GM12865 (cell line): Measurements from ENCODE around the gene UBE2D4.
"Not testable (repeated sequence)": the region's sequence is repeated elsewhere in the genome, so short reads cannot be mapped to it uniquely, and the experiment has no call there.

Experiments used
- DNase-seq: peaks from one replicate; pipeline ENCODE4 v3.0.0; 2010; ENCODE audit warnings: low read depth
- H3K4me3 ChIP-seq: 2 replicates; pipeline ENCODE4 v1.5.1; 2011; ENCODE audit warnings: mild to moderate bottlenecking, low read depth, low read length, control low read depth
- TF ChIP-seq, protein P1 (sequence below): IDR thresholded peaks from 2 replicates; pipeline ENCODE4 v1.5.1; 2011; ENCODE audit warnings: low read length, control low read depth, low read depth, inconsistent platforms; ENCODE audit not compliant: insufficient read depth; ENCODE audit errors: missing control alignments

UBE2D4 gene

DNA sequence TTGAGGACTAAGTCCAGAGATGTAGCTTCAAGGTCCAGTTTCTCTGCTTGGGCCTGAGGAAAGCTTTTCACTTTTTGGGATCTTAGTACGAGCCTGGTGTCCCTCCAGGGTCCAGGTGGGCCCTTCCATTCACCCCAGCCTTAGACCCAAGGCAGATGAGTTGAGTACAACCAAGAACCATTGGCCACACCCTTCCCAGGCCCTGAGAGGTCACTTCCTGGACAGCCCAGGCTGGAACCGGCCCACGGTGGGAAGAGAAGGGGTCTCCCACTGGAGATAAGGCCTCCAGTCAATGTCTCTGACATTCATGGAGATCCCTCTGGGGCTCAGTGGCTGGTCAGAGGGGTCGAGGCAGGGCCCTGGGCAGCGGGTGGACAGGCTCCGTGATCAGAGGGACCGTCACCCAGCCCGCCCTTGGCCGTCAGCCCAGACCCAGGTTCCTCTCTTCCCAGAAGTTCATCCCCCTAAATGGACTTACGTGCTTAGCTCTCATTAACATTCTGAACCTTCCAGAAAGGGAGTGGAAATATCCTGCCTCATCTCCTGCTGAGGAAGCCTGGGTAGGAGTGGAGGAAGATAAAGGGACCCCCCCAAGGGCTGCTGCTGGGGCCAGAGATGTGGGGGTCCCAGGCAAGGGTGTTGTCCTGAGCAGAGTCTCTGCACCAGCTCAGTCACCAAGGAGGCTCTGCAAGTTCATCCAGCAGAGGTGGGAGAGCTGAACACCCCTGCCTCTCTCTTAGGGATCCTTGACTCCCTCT lies 48.7 kb downstream of the UBE2D4 start:
- DNase-seq, H3K4me3 ChIP-seq: not testable (repeated sequence)

DNA sequence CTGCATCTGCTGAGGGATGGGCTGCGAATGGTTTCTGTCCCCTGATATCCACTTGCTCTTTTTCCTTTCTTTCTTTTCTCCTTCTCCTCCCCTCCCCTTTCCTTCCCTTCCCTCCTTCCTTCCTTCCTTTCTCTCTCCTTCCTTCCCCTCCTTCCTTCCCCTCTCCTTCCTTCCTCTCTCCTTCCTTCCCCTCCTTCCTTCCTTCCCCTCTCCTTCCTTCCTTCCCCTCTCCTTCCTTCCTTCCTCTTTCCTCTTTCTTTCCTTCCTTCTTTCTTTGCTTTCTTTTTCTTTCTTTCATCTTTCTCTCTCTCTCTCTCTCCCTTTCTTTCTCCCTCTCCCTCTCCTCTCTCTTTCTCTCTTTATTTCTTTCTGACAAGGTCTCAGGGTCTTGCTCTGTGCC lies 51.3 kb downstream of the UBE2D4 start:
- no peak overlapping the region for H3K4me3 ChIP-seq
- TF ChIP-seq, protein P1, sequence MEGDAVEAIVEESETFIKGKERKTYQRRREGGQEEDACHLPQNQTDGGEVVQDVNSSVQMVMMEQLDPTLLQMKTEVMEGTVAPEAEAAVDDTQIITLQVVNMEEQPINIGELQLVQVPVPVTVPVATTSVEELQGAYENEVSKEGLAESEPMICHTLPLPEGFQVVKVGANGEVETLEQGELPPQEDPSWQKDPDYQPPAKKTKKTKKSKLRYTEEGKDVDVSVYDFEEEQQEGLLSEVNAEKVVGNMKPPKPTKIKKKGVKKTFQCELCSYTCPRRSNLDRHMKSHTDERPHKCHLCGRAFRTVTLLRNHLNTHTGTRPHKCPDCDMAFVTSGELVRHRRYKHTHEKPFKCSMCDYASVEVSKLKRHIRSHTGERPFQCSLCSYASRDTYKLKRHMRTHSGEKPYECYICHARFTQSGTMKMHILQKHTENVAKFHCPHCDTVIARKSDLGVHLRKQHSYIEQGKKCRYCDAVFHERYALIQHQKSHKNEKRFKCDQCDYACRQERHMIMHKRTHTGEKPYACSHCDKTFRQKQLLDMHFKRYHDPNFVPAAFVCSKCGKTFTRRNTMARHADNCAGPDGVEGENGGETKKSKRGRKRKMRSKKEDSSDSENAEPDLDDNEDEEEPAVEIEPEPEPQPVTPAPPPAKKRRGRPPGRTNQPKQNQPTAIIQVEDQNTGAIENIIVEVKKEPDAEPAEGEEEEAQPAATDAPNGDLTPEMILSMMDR, result no peak
- DNase-seq, result no peak

DNA sequence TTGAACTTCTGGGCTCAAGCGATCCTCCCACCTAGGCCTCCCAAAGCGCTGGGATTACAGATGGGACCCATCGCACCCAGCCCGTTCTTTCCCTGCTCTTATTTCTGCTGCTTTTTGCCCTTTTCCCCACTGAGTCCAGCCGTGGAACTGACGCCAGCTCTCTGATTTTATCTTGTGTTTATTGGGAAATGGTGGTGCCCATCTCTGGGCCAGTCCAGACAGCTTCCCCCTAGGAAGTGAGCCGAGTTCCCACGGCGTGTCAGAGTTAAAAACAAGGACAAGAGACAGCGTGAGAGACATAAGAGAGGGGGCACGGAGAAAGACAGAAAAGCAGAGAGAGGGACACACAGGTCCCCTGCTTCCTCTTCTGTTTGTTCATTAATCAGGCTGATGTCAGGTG lies 51.9 kb downstream of the UBE2D4 start:
- H3K4me3 ChIP-seq, DNase-seq: not testable (repeated sequence)

DNA sequence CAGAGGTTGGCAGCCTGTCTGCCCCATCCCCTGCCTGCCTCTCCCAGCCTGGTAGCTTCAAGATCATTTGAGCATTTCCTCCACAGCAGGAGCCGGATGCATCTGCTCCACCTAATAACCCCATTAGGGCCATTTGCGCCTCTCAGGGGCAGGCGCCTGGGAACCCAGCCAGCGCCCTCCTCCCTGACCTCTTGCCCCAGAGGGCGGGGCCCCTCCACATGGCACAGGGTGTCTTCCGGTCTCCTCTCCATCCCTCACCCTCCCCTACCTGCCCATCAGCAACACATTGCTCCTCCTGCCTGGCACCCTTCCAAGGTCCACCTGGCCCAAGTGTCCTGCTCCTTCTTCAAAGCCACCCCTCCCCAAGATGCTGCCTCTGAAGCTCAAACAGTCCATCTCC lies 56.6 kb downstream of the UBE2D4 start:
- H3K4me3 ChIP-seq, DNase-seq: not testable (repeated sequence)

DNA sequence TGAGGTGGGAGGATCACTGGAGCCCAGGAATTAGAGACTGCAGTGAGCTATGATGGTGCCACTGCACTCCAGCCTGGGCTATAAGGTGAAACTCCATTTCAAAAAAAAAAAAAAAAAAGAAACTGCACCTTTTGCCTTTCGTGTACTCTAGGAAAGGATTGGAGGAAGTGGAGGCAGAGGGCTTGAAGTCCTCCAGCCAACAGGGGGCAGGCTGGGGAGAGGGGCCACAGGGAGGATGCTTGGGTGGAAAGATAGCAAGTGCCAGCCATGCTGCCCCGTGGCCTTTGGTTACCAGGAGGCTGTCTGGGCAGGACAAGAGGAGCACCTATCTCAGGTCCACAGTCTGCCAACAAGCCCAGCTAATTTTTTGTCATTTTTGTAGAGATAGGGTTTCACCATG lies 57.5 kb downstream of the UBE2D4 start:
- not testable (repeated sequence) for H3K4me3 ChIP-seq, DNase-seq

DNA sequence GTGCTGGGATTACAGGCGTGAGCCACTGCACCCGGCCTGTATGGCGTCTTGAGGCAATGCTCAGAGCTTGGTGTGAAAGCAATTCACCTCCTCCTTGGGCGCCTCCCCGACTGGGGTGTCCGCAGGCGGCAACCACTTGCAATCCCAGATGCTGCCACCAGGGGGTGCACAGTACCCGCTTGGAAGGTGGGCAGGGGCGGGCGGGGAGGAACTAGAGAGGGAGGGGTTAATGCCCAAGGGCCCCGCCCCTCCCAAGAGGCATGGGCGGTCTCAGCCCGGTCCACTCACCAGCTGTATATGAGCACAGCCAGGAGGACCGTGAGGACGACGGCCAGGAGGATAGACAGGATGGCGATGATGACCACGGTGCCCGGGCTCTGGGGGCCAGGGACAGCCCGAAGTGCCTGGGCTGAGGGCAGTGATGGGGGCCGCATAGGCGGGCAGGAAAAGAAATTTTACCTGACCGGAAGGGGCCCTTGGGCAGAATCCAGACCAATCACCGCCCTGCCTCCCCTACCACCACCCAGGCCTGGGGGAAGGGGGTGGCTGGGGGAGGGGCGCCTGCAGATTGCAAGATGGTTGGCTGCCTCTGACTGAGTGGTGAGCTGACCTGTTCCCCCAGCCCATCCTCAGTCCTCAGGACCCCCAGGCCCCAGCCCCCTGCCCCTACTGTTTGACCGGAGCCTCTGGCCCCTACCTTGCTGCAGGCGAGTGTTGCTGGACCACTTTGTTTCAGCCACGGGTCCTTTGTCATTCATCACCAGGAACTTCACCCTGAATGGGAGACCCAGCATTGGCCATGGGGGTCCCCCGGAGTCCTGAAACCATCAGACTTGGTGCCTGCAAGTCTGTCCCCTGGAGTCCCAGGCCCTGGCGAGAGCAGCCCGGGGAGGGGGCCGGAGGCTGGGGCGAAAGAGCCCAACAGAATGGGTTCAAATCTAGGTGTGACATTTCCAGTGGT lies 59.9 kb downstream of the UBE2D4 start:
- TF ChIP-seq, protein P1, result peak; percentile 42
- peak; percentile 50 for DNase-seq
- not testable (repeated sequence) for H3K4me3 ChIP-seq

DNA sequence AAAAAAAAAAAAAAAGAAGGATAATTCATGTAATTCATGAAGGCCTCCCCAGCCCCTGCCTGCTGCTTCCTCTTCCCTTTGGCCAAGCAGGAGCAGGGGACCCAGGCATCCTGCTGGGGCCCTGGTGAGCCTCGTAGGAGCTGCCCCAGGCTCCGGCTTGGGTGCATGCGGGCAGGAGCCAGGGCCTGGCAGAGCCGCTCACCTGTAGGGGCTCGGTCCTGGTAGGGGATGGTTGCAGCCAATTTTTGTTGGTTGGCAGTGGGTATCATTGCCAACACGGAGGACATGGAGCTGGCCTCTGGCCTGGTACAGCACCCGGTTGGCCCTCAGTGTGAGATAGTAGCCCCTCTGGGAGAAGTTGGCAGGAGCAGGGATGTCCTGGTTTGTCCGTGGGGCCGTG lies 61.2 kb downstream of the UBE2D4 start:
- not testable (repeated sequence) for DNase-seq, H3K4me3 ChIP-seq

DNA sequence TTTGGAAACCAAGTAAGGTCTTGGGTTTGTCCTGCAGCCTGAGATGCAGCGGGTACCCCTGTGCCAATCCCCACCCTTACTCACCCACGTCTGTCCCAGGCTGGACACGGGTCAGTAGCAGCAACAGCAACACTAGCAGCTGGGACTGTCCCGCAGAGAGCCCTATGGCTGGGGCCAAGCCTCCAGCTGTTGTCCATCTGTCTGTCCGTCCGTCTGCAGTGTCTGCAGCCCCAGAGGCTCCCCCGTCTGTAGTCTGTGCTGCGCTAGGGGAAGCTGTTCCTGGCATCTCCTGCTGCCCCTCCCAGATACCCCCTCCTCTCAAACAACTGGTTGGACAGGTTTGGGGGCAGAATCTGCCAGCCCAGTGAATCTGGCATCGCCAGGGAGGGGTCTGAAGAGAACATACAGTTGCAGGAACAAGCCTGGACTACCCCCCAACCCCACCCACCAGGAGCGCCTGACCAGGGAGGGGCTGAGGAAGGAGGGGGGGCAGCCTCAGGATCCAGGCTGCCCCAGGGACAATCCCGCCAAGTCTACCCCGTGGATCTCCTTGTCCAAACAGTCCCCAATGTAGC lies 63.9 kb downstream of the UBE2D4 start:
- not testable (repeated sequence) for DNase-seq, H3K4me3 ChIP-seq

DNA sequence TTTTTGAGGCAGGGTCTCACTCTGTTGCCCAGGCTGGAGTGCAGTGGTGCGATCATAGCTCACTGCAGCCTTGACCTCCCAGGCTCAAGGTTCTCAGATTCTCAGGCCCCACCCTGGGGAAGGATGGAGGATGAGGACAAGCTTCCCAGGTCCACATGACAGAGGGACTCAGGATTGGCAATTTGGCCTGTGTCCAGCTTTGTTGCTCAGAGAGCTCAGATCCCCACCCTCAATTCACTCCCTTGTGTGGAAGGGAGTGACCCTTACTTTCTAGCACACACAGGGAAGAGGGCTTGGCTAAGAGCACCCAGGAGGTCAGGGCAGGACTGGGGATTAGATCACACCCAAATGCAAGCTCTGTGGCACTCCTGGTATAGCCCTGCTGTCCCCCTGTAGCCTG lies 64.6 kb downstream of the UBE2D4 start:
- not testable (repeated sequence) for H3K4me3 ChIP-seq, DNase-seq

DNA sequence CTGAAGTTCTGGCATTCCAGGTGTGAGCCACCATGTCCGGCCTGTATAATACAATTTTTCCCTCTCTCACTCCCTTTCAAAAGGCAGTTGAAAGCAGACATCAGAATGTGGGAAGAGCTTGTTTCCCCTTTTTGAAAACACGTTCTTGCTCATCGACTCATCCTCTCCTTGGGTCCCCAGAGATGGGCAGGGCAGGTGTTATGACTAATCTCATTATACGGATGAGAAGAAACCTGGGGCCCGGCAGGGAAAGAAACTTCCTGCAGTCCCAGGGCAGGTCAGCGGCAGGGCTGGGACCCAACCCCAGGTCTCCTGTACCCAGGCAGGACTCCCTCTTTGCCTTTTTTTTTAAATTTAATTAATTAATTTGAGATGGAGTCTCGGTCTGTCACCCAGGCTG lies 66.7 kb downstream of the UBE2D4 start:
- H3K4me3 ChIP-seq, result not testable (repeated sequence)
- peak; percentile 56 for DNase-seq

DNA sequence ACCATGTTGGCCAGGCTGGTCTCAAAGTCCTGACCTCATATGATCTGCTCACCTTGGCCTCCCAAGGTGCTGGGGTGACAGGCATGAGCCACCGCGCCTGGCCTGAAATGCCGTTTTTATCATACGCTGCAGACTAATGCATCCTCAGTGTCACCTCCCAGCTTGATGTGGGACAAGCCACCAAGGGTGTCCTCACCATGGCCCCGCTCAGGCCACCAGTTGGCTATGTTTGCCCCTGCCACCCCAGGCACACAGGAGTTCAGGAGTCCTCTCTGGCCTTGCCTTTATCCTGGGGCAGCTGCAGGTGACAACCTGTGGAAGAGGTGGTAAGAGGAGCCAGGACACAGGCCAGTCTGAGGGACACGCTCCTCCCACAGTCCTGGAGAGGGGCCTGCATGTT lies 68.4 kb downstream of the UBE2D4 start:
- H3K4me3 ChIP-seq, DNase-seq: not testable (repeated sequence)

DNA sequence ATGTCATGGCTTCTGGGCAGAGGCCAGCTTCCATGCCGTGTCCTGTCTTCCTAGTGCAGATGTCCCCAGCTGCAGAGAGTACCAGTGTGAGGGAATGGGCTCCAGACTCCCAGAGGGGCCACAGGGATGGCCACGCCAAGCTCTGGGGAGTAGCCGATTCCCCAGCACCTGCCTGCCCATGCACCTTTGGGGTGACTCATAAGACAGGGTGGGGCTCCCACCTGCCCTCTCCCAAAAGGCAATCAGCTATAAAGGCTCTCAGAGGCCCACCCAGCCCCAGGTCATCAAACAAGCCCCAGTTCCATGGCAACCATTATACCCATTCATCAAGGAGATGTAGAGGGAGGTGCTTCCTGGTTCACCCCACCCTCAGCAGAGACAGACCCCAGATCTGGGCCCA lies 71.3 kb downstream of the UBE2D4 start, which contains the start of gene SPDYE1:
Gene SPDYE1, plus strand, starts transcription at position 366 of the 400 bp plus-strand sequence. CDS start 2,053 bp downstream, outside the sequence.
- DNase-seq, H3K4me3 ChIP-seq: not testable (repeated sequence)
